Liver (tissue), 9 donors: ENCODE results near the gene AP1G1. TPM values are rescaled to one million over a fixed set of nuclear protein-coding genes. Genes with fewer than 3 reads are reported as not detected.

ENCODE experiments used
- DNase-seq: peaks from one replicate; pipeline ENCODE4 v3.0.0-alpha.2; 2017; ENCODE audit warnings: low spot score
- H3K27ac ChIP-seq, 2 donors: one replicate each; pipeline ENCODE4 v1.7.0; 2013; ENCODE audit warnings: inconsistent platforms in 2 of 2, low read length in 2 of 2, control low read depth in 1 of 2, low read depth in 1 of 2, mild to moderate bottlenecking in 1 of 2
- H3K27me3 ChIP-seq, 4 donors: one replicate each; pipeline versions ENCODE4 v1.6.1 to v1.7.0; 2013; ENCODE audit warnings: low read length in 3 of 4, inconsistent platforms in 1 of 4, mild to moderate bottlenecking in 1 of 4, moderate library complexity in 1 of 4; ENCODE audit not compliant: control insufficient read depth in 4 of 4, insufficient read depth in 4 of 4
- H3K36me3 ChIP-seq, 4 donors: one replicate each; pipeline versions ENCODE4 v1.6.1 to v1.7.0; 2013; ENCODE audit warnings: low read length in 3 of 4, mild to moderate bottlenecking in 3 of 4, low read depth in 1 of 4, moderate library complexity in 1 of 4; ENCODE audit not compliant: control insufficient read depth in 4 of 4, insufficient read depth in 3 of 4
- H3K4me1 ChIP-seq, 4 donors: one replicate each; pipeline versions ENCODE4 v1.6.1 to v1.7.0; 2013; ENCODE audit warnings: low read length in 3 of 4, mild to moderate bottlenecking in 3 of 4, moderate library complexity in 1 of 4; ENCODE audit not compliant: control insufficient read depth in 4 of 4, insufficient read depth in 4 of 4
- H3K4me3 ChIP-seq, 3 donors: one replicate each; pipeline versions ENCODE4 v1.6.1 to v1.7.0; 2013; ENCODE audit warnings: low read length in 3 of 3, control low read depth in 1 of 3, low read depth in 1 of 3, mild to moderate bottlenecking in 1 of 3
- H3K9ac ChIP-seq, 2 donors: one replicate each; pipeline ENCODE4 v1.7.0; 2013; ENCODE audit warnings: low read length in 2 of 2, mild to moderate bottlenecking in 2 of 2, moderate library complexity in 2 of 2, control low read depth in 1 of 2, low read depth in 1 of 2
- H3K9me3 ChIP-seq, 4 donors: one replicate each; pipeline versions ENCODE4 v1.6.1 to v1.7.0; 2013; ENCODE audit warnings: low read length in 3 of 4; ENCODE audit not compliant: control insufficient read depth in 4 of 4
- ATF3 ChIP-seq: IDR thresholded peaks from 2 replicates; pipeline ENCODE4 v1.6.1; 2016; ENCODE audit warnings: antibody characterized with exemption
- CTCF ChIP-seq: fragments of 150-350 bp; IDR thresholded peaks from 2 replicates; pipeline ENCODE4 v1.5.1; 2017; ENCODE audit warnings: improper control_type of control experiment, low read depth, low read length; ENCODE audit not compliant: missing input control
- EGR1 ChIP-seq, 2 donors: IDR thresholded peaks; 2 replicates each; pipeline ENCODE4 v1.6.1; 2016 to 2018; ENCODE audit warnings: antibody characterized with exemption in 2 of 2, low read depth in 2 of 2
- FOXA1 ChIP-seq: IDR thresholded peaks from 2 replicates; pipeline ENCODE4 v1.6.1; 2016; ENCODE audit warnings: antibody characterized with exemption
- FOXA2 ChIP-seq: IDR thresholded peaks from 2 replicates; pipeline ENCODE4 v1.6.1; 2016; ENCODE audit warnings: antibody characterized with exemption
- GABPA ChIP-seq, 2 donors: IDR thresholded peaks in 1 of 2; conservative IDR thresholded peaks in 1 of 2; 2 replicates each; pipeline ENCODE4 v1.6.1; 2016; ENCODE audit warnings: antibody characterized with exemption in 2 of 2, mild to moderate bottlenecking in 1 of 2, moderate library complexity in 1 of 2
- HNF4A ChIP-seq, 2 donors: conservative IDR thresholded peaks; 2 replicates each; pipeline ENCODE4 v1.6.1; 2016; ENCODE audit warnings: antibody characterized with exemption in 2 of 2, mild to moderate bottlenecking in 2 of 2
- HNF4G ChIP-seq: IDR thresholded peaks from 2 replicates; pipeline ENCODE4 v1.6.1; 2016; ENCODE audit warnings: antibody characterized with exemption
- JUND ChIP-seq, 2 donors: IDR thresholded peaks; 2 replicates each; pipeline ENCODE4 v1.6.1; 2016; ENCODE audit warnings: antibody characterized with exemption in 2 of 2
- MAX ChIP-seq: IDR thresholded peaks from 2 replicates; pipeline ENCODE4 v1.6.1; 2016; ENCODE audit warnings: antibody characterized with exemption
- NR2F2 ChIP-seq: IDR thresholded peaks from 2 replicates; pipeline ENCODE4 v1.6.1; 2016; ENCODE audit warnings: antibody characterized with exemption
- RAD21 ChIP-seq, 2 donors: IDR thresholded peaks; 2 replicates each; pipeline ENCODE4 v1.6.1; 2016; ENCODE audit warnings: antibody characterized with exemption in 2 of 2, mild to moderate bottlenecking in 2 of 2
- REST ChIP-seq: IDR thresholded peaks from 2 replicates; pipeline ENCODE4 v1.6.1; 2016; ENCODE audit warnings: antibody characterized with exemption, mild to moderate bottlenecking
- RXRA ChIP-seq, 2 donors: IDR thresholded peaks; 2 replicates each; pipeline ENCODE4 v1.6.1; 2017 to 2018; ENCODE audit warnings: antibody characterized with exemption in 2 of 2, mild to moderate bottlenecking in 1 of 2
- SP1 ChIP-seq: IDR thresholded peaks from 2 replicates; pipeline ENCODE4 v1.6.1; 2018; ENCODE audit warnings: antibody characterized with exemption, mild to moderate bottlenecking
- TAF1 ChIP-seq: conservative IDR thresholded peaks from 2 replicates; pipeline ENCODE4 v1.6.1; 2016; ENCODE audit warnings: antibody characterized with exemption, mild to moderate bottlenecking
- YY1 ChIP-seq: IDR thresholded peaks from 2 replicates; pipeline ENCODE4 v1.6.1; 2016; ENCODE audit warnings: antibody characterized with exemption, mild to moderate bottlenecking
- ZBTB33 ChIP-seq: IDR thresholded peaks from 2 replicates; pipeline ENCODE4 v1.6.1; 2016; ENCODE audit warnings: antibody characterized with exemption
- whole genome bisulfite sequencing: extraction: QIAGEN DNeasy Blood & Tissue Kit; methylation state at CpG from one replicate; pipeline ENCODE4 v1.1.7; 2013; 5-methylcytosine and 5-hydroxymethylcytosine counted together
- polyA plus RNA-seq, 2 donors: library from polyadenylated mRNA; stranded (reverse) in 1 of 2; unstranded in 1 of 2; fragments of 200-250 nt in 1 of 2; fragments of >200 nt in 1 of 2; fragmentation: Nextera tagmentation in 1 of 2; extraction: Ambion mirVana in 1 of 2; gene quantifications; one replicate each; pipeline versions ENCODE4 v1.2.1 to v1.2.3, GENCODE V29; 2013 to 2015
- total RNA-seq, 2 donors: library from RNA; depleted of rRNA; stranded (reverse); fragments of >200 nt; gene quantifications; one replicate each; pipeline ENCODE4 v1.2.3, GENCODE V29; 2014
- donor health status: healthy.
- donor health status: healthy.
- donor health status: healthy.
- donor health status: healthy.
- donor health status: healthy.

AP1G1 gene
- total and polyA plus RNA-seq, 4 donors = 11.4 to 64.4 (median 32.8) TPM

- H3K4me3 ChIP-seq = no peak overlapping the region
- peaks cover 11 to 54% (median 26%) of the 10 kb centered on the region in 4 donors for H3K36me3 ChIP-seq
- no peak for TF ChIP-seq TAF1
- TF ChIP-seq SP1 = no peak
- TF ChIP-seq NR2F2 = no peak
- TF ChIP-seq RAD21 (IDR thresholded peaks at IDR 0.05) = no peak
- TF ChIP-seq CTCF = no peak
- TF ChIP-seq ZBTB33 = no peak
- no peak for TF ChIP-seq HNF4G
- no peak for TF ChIP-seq RXRA (IDR thresholded peaks at IDR 0.05)
- no peak for TF ChIP-seq FOXA2
- TF ChIP-seq YY1 = no peak
- TF ChIP-seq ATF3 = no peak
- no peak for TF ChIP-seq EGR1 (IDR thresholded peaks at IDR 0.05; ENCODE audit: low read depth in 2 of 2)
- no peak for TF ChIP-seq MAX
- TF ChIP-seq GABPA (IDR thresholded peaks at IDR 0.05 in 1 of 2, conservative IDR thresholded peaks at IDR 0.05 in 1 of 2) = no peak
- no peak for TF ChIP-seq JUND (IDR thresholded peaks at IDR 0.05)
- TF ChIP-seq HNF4A (conservative IDR thresholded peaks at IDR 0.05) = no peak
- TF ChIP-seq REST = no peak
- no peak for TF ChIP-seq FOXA1
- DNase-seq = no peak
- H3K9ac ChIP-seq = no peak overlapping the region
- no peaks in the 10 kb centered on the region for H3K9me3 ChIP-seq
- H3K27ac ChIP-seq = no peak overlapping the region
- H3K4me1 ChIP-seq = peaks cover 0 to 9% (median 6%) of the 10 kb centered on the region in 4 donors
- WGBS = 97% methylated on average over 8 of the region's 8 CpGs
- H3K27me3 ChIP-seq = no peaks in the 10 kb centered on the region
Observed at GRCh38 chr16:71851746-71852145, 43.1 kb upstream of the AP1G1 start.
